ENCODE results near the gene LRTM1. TPM values are rescaled to one million over a fixed set of nuclear protein-coding genes. Genes with fewer than 3 reads are reported as not detected.

Gene LRTM1
- total and polyA plus RNA-seq, 2 of the 13 experiments (the other 11 are each of a cell fraction or from before 2014, with no cell fraction given), result not detected

DNA sequence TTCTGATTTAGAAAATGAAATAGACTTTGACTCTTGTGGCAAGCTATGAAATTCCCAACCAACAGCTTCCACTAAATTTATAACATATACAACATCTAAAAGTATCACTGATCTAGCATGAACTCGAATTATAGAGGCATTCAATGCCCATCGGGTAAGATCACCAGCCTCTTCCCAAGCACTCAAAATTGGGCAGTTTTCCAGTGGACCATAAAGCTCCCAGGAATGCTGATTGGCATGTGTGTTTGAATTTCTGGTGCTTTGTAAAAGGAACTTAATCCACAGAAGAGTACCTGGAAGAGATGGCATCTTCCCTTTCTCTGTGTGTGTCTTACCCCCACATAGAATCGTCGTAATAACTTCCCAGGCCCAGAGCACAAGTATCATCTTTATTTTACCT lies 10.0 kb downstream of the LRTM1 start (continued):
- TF ChIP-seq, protein P1, sequence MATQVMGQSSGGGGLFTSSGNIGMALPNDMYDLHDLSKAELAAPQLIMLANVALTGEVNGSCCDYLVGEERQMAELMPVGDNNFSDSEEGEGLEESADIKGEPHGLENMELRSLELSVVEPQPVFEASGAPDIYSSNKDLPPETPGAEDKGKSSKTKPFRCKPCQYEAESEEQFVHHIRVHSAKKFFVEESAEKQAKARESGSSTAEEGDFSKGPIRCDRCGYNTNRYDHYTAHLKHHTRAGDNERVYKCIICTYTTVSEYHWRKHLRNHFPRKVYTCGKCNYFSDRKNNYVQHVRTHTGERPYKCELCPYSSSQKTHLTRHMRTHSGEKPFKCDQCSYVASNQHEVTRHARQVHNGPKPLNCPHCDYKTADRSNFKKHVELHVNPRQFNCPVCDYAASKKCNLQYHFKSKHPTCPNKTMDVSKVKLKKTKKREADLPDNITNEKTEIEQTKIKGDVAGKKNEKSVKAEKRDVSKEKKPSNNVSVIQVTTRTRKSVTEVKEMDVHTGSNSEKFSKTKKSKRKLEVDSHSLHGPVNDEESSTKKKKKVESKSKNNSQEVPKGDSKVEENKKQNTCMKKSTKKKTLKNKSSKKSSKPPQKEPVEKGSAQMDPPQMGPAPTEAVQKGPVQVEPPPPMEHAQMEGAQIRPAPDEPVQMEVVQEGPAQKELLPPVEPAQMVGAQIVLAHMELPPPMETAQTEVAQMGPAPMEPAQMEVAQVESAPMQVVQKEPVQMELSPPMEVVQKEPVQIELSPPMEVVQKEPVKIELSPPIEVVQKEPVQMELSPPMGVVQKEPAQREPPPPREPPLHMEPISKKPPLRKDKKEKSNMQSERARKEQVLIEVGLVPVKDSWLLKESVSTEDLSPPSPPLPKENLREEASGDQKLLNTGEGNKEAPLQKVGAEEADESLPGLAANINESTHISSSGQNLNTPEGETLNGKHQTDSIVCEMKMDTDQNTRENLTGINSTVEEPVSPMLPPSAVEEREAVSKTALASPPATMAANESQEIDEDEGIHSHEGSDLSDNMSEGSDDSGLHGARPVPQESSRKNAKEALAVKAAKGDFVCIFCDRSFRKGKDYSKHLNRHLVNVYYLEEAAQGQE (IDR thresholded peaks at IDR 0.05; ENCODE audit: borderline replicate concordance in 1 of 2, low read depth in 1 of 2, low read length in 2 of 2), result no peak
- TF ChIP-seq MYNN (CRISPR knock-in tag; IDR thresholded peaks at IDR 0.05; ENCODE audit: low read depth), result no peak
- TF ChIP-seq SRSF1 (optimal IDR thresholded peaks at IDR 0.05; ENCODE audit: low read depth, low read length), result no peak
- no peak for TF ChIP-seq ZNF773 (CRISPR knock-in tag; IDR thresholded peaks at IDR 0.05; ENCODE audit: borderline replicate concordance)

DNA sequence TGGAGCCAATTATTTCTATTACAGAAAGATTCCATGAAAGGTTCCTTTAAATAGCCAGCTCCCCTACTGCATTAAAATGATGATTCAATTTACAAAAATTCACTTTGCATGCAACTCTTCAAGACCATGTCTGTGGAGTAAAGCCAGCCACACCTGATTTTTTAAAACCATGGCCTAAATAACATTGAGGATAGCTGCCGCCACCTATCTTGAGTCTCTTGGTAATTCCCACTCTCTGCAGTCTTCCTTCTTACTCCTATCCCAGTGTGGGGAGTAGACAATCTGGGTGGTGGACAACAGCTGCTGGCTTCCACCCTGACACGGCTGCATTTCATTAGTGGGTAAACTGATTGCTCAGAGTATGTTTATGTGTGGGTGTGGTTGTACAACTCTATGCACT lies 10.7 kb downstream of the LRTM1 start:
- intact Hi-C loops (cut with micrococcal nuclease; ENCODE audit: unreplicated experiment) (no loop called here), in situ Hi-C loops (cut with HindIII; ENCODE audit: extremely low pct_ligation_motif_present, low pct_unique_long_range_greater_than_20kb) (no loop called here)
- Histone ChIP-seq H3K79me2 (ENCODE audit: insufficient read depth, low read length) (no peaks in the 10 kb centered on the region), H3K9me3 (ENCODE audit: low read length) (no peaks in the 10 kb centered on the region), H3K4me2 (ENCODE audit: low read depth, low read length) (no peak overlapping the region), H3K27ac (ENCODE audit: extremely low read length, insufficient read depth, low read length) (no peak overlapping the region), H3K36me3 (replicated peaks in 1 of 2; ENCODE audit: control insufficient read depth in 1 of 2, insufficient read depth in 2 of 2, low read length in 2 of 2) (no peaks in the 10 kb centered on the region), H4K20me1 (ENCODE audit: insufficient read depth, low read length) (0 out of 2 replicates have a peak, but pooled peaks cover 2% of the 10 kb centered on the region), H3K4me1 (ENCODE audit: insufficient read depth, low read length) (no peaks in the 10 kb centered on the region), H3K27me3 (ENCODE audit: control insufficient read depth in 1 of 2, insufficient read depth in 2 of 2, low read length in 2 of 2) (no peaks in the 10 kb centered on the region; a peak in 1 of 5 replicates), H3K9ac (ENCODE audit: insufficient read depth, low read depth, low read length) (no peak overlapping the region), H3K4me3 (replicated peaks in 1 of 3; ENCODE audit: insufficient read depth in 1 of 3, low read depth in 2 of 3, low read length in 3 of 3) (no peak overlapping the region), H2AFZ (ENCODE audit: low read length) (no peak overlapping the region)
- TF ChIP-seq ZBTB1 (CRISPR knock-in tag; IDR thresholded peaks at IDR 0.05; ENCODE audit: borderline replicate concordance) (no peak), NFIB (CRISPR knock-in tag; IDR thresholded peaks at IDR 0.05; ENCODE audit: borderline replicate concordance) (no peak), DPF2 (CRISPR knock-in tag; IDR thresholded peaks at IDR 0.05; ENCODE audit: borderline replicate concordance, low read depth) (no peak), ZNF749 (CRISPR knock-in tag; IDR thresholded peaks at IDR 0.05; ENCODE audit: borderline replicate concordance) (no peak), AKAP8 (CRISPR knock-in tag; IDR thresholded peaks at IDR 0.05) (no peak), RARG (CRISPR knock-in tag; IDR thresholded peaks at IDR 0.05; ENCODE audit: low read depth) (no peak), NR2F6 (IDR thresholded peaks at IDR 0.05) (no peak), NR2F6 (CRISPR knock-in tag; IDR thresholded peaks at IDR 0.05) (no peak), ZNF333 (CRISPR knock-in tag; IDR thresholded peaks at IDR 0.05; ENCODE audit: borderline replicate concordance) (no peak), ARID2 (CRISPR knock-in tag; IDR thresholded peaks at IDR 0.05; ENCODE audit: borderline replicate concordance) (no peak), BRD4 (CRISPR knock-in tag; IDR thresholded peaks at IDR 0.05) (no peak), NFIC (IDR thresholded peaks at IDR 0.05; ENCODE audit: low read length) (no peak), ZSCAN12 (CRISPR knock-in tag; IDR thresholded peaks at IDR 0.05) (no peak), ATAD3A (CRISPR knock-in tag; IDR thresholded peaks at IDR 0.05) (no peak)
- TF ChIP-seq, protein P2, sequence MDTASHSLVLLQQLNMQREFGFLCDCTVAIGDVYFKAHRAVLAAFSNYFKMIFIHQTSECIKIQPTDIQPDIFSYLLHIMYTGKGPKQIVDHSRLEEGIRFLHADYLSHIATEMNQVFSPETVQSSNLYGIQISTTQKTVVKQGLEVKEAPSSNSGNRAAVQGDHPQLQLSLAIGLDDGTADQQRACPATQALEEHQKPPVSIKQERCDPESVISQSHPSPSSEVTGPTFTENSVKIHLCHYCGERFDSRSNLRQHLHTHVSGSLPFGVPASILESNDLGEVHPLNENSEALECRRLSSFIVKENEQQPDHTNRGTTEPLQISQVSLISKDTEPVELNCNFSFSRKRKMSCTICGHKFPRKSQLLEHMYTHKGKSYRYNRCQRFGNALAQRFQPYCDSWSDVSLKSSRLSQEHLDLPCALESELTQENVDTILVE (CRISPR knock-in tag; IDR thresholded peaks at IDR 0.05), result no peak
- BruUV-seq (replicated peaks), result no TSS peak
- 46% methylated on average over 2 of the region's 2 CpGs for WGBS (ENCODE audit: low lambda C conversion rate)
- DNase-seq (ENCODE audit: low spot score), result no peak
- CTCF ChIA-PET (ENCODE audit: low intra/inter-chr PET ratio, low total read pairs), result no interaction called here
- no peak for ATAC-seq
- POLR2A ChIA-PET, result no interaction called here
- no peak for FAIRE-seq

Measured in HepG2 (cell line).